GM23338 (cell line): ENCODE measurements around the gene SPATC1L. TPM values are rescaled to one million over a fixed set of nuclear protein-coding genes. Genes with fewer than 3 reads are reported as not detected.

ENCODE experiments used
- ATAC-seq: fragments of 200-7000 bp; cut with Tn5 transposase; 3 replicates; pipeline ENCODE4 v1.9.1; 2020
- DNase-seq: peaks from one replicate; pipeline ENCODE4 v3.0.0-alpha.2; 2015; ENCODE audit warnings: low spot score
- H2AFZ ChIP-seq: fragments of 200-600 bp; sonication (generic); 2 replicates; pipeline ENCODE4 v1.8.0; 2016; ENCODE audit warnings: antibody characterized with exemption, mild to moderate bottlenecking, moderate library complexity
- H3F3A ChIP-seq: fragments of 200-600 bp; sonication (generic); replicated peaks from 2 replicates; pipeline ENCODE4 v1.8.0; 2017; ENCODE audit warnings: antibody characterized with exemption, mixed run types, low read depth
- H3K27ac ChIP-seq: fragments of 200-600 bp; sonication (generic); 2 replicates; pipeline ENCODE4 v1.6.1; 2016; ENCODE audit warnings: low read depth
- H3K27me3 ChIP-seq: fragments of 200-600 bp; sonication (generic); 2 replicates; pipeline ENCODE4 v1.8.0; 2016; ENCODE audit warnings: mild to moderate bottlenecking, mixed run types, moderate library complexity; ENCODE audit not compliant: insufficient read depth
- H3K36me3 ChIP-seq: fragments of 200-600 bp; sonication (generic); 2 replicates; pipeline ENCODE4 v1.8.0; 2016; ENCODE audit warnings: mild to moderate bottlenecking; ENCODE audit not compliant: insufficient read depth
- H3K4me1 ChIP-seq: fragments of 200-600 bp; sonication (generic); 2 replicates; pipeline ENCODE4 v1.8.0; 2016; ENCODE audit warnings: mild to moderate bottlenecking, moderate library complexity; ENCODE audit not compliant: insufficient read depth
- H3K4me2 ChIP-seq: fragments of 200-600 bp; sonication (generic); 2 replicates; pipeline ENCODE4 v1.7.1; 2017; ENCODE audit warnings: mixed run types
- H3K4me3 ChIP-seq: fragments of 200-600 bp; sonication (generic); 2 replicates; pipeline ENCODE4 v1.6.1; 2016; ENCODE audit warnings: mixed run types
- H3K79me2 ChIP-seq: fragments of 200-600 bp; sonication (generic); replicated peaks from 2 replicates; pipeline ENCODE4 v1.8.0; 2017; ENCODE audit warnings: mild to moderate bottlenecking; ENCODE audit not compliant: insufficient read depth
- H3K9me2 ChIP-seq: fragments of 200-600 bp; sonication (generic); 2 replicates; pipeline ENCODE4 v1.8.0; 2017; ENCODE audit not compliant: insufficient read depth
- H4K20me1 ChIP-seq: fragments of 200-600 bp; sonication (generic); replicated peaks from 2 replicates; pipeline ENCODE4 v1.8.0; 2017; ENCODE audit warnings: mild to moderate bottlenecking; ENCODE audit not compliant: insufficient read depth
- H3K27ac Mint-ChIP-seq: 2 replicates; pipeline ENCODE4 v1.8.0; 2020; ENCODE audit warnings: inconsistent platforms, mild to moderate bottlenecking, moderate library complexity, mixed read lengths
- H3K27me3 Mint-ChIP-seq: 3 replicates; pipeline ENCODE4 v1.8.0; 2022; ENCODE audit warnings: low read depth, mild to moderate bottlenecking, moderate library complexity, mixed read lengths, inconsistent platforms; ENCODE audit not compliant: insufficient read depth, poor library complexity
- H3K36me3 Mint-ChIP-seq: 3 replicates; pipeline ENCODE4 v1.8.0; 2021; ENCODE audit warnings: low read depth, mild to moderate bottlenecking, inconsistent platforms, moderate library complexity, mixed read lengths
- H3K4me1 Mint-ChIP-seq: 3 replicates; pipeline ENCODE4 v1.8.0; 2020; ENCODE audit warnings: mild to moderate bottlenecking, inconsistent platforms, mixed read lengths
- H3K4me3 Mint-ChIP-seq: 3 replicates; pipeline ENCODE4 v1.8.0; 2021; ENCODE audit warnings: moderate library complexity, mild to moderate bottlenecking, inconsistent platforms, mixed read lengths
- H3K9me3 Mint-ChIP-seq: 3 replicates; pipeline ENCODE4 v1.8.0; 2020; ENCODE audit warnings: moderate library complexity, mild to moderate bottlenecking, inconsistent platforms, mixed read lengths
- CREB1 ChIP-seq: fragments of 250-450 bp; sonication (Bioruptor Pico); IDR thresholded peaks from 2 replicates; pipeline ENCODE4 v1.5.0; 2020; ENCODE audit warnings: low read depth, mild to moderate bottlenecking, moderate library complexity
- CTCF ChIP-seq, 2 experiments: fragments of 200-600 bp in 1 of 2; sonication (generic) in 1 of 2; conservative IDR thresholded peaks; 2 replicates each; pipeline versions ENCODE4 v1.5.1 to v1.6.1; 2016 to 2017; ENCODE audit warnings: antibody characterized with exemption in 2 of 2, low read depth in 2 of 2, mild to moderate bottlenecking in 2 of 2, moderate library complexity in 1 of 2
- EZH2 ChIP-seq: fragments of 200-600 bp; sonication (generic); IDR thresholded peaks from one replicate; pipeline ENCODE4 v1.8.0; 2017; ENCODE audit warnings: antibody characterized with exemption, mild to moderate bottlenecking, low read depth; ENCODE audit not compliant: unreplicated experiment
- EZH2phosphoT487 ChIP-seq: fragments of 200-600 bp; sonication (generic); IDR thresholded peaks from one replicate; pipeline ENCODE4 v1.8.1; 2018; ENCODE audit warnings: antibody characterized with exemption; ENCODE audit not compliant: unreplicated experiment
- JUNB ChIP-seq: IDR thresholded peaks from one replicate; pipeline ENCODE4 v1.6.1; 2016; ENCODE audit warnings: antibody characterized with exemption; ENCODE audit not compliant: unreplicated experiment
- NANOG ChIP-seq: IDR thresholded peaks from 2 replicates; pipeline ENCODE4 v1.6.1; 2016; ENCODE audit warnings: antibody characterized with exemption, borderline replicate concordance
- POLR2AphosphoS5 ChIP-seq: IDR thresholded peaks from 2 replicates; pipeline ENCODE4 v1.6.1; 2016; ENCODE audit warnings: antibody characterized with exemption, low read depth
- REST ChIP-seq: IDR thresholded peaks from one replicate; pipeline ENCODE4 v1.6.1; 2018; ENCODE audit warnings: antibody characterized with exemption; ENCODE audit not compliant: unreplicated experiment
- STAT1 ChIP-seq: IDR thresholded peaks from one replicate; pipeline ENCODE4 v1.6.1; 2016; ENCODE audit warnings: antibody characterized with exemption; ENCODE audit not compliant: unreplicated experiment
- ZNF114 ChIP-seq: fragments of 250-450 bp; sonication (Bioruptor Pico); IDR thresholded peaks from 2 replicates; pipeline ENCODE4 v1.5.0; 2020; ENCODE audit warnings: mild to moderate bottlenecking, moderate library complexity
- ZNF331 ChIP-seq: fragments of 250-450 bp; sonication (Bioruptor Pico); IDR thresholded peaks from 2 replicates; pipeline ENCODE4 v1.5.0; 2020; ENCODE audit warnings: low read depth, mild to moderate bottlenecking, moderate library complexity
- ZNF462 ChIP-seq: fragments of 250-450 bp; sonication (Bioruptor Pico); IDR thresholded peaks from 2 replicates; pipeline ENCODE4 v1.5.0; 2020; ENCODE audit warnings: mild to moderate bottlenecking, moderate library complexity
- polyA plus RNA-seq: library from polyadenylated mRNA; unstranded; fragments of >200 nt; fragmentation: Nextera tagmentation; extraction: Ambion mirVana; gene quantifications from 2 replicates; pipeline ENCODE4 v1.2.1, GENCODE V29; 2016
- total RNA-seq: library from RNA; depleted of rRNA; stranded (reverse); fragments of >200 nt; shearing (Covaris generic); gene quantifications from 2 replicates; pipeline ENCODE4 v1.2.3, GENCODE V29; 2014
- TF ChIP-seq, protein P1 (sequence below): IDR thresholded peaks from 2 replicates; pipeline ENCODE4 v1.6.1; 2016; ENCODE audit warnings: antibody characterized with exemption

Gene SPATC1L
- total and polyA plus RNA-seq, 2 experiments from 2014 or later, result 37.6 to 70.2 TPM

- no peaks in the 10 kb centered on the region; the same call in 1 of the 2 replicates for H3K79me2 ChIP-seq
- TF ChIP-seq NANOG (no peak), EZH2 (no peak), CTCF (conservative IDR thresholded peaks at IDR 0.05; ENCODE audit: low read depth in 2 of 2) (no peak), ZNF462 (no peak), POLR2AphosphoS5 (no peak), EZH2phosphoT487 (no peak), STAT1 (no peak), REST (no peak), CREB1 (CRISPR knock-in tag) (no peak), ZNF331 (CRISPR knock-in tag) (no peak), JUNB (no peak), ZNF114 (CRISPR knock-in tag) (no peak)
- TF ChIP-seq, protein P1, sequence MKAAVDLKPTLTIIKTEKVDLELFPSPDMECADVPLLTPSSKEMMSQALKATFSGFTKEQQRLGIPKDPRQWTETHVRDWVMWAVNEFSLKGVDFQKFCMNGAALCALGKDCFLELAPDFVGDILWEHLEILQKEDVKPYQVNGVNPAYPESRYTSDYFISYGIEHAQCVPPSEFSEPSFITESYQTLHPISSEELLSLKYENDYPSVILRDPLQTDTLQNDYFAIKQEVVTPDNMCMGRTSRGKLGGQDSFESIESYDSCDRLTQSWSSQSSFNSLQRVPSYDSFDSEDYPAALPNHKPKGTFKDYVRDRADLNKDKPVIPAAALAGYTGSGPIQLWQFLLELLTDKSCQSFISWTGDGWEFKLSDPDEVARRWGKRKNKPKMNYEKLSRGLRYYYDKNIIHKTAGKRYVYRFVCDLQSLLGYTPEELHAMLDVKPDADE, result no peak
- H3K27me3 ChIP-seq, result no peaks in the 10 kb centered on the region
- Mint-ChIP-seq H3K36me3 (peaks cover 56% of the 10 kb centered on the region), H3K4me1 (peaks cover 4% of the 10 kb centered on the region), H3K9me3 (no peaks in the 10 kb centered on the region), H3K4me3 (no peak overlapping the region), H3K27me3 (peaks cover 6% of the 10 kb centered on the region), H3K27ac (no peak overlapping the region)
- no peak overlapping the region for H3K4me3 ChIP-seq
- no peak overlapping the region for H2AFZ ChIP-seq
- 0 out of 2 replicates have a peak, but pooled peaks cover 10% of the 10 kb centered on the region for H4K20me1 ChIP-seq
- peaks cover 23% of the 10 kb centered on the region for H3K36me3 ChIP-seq
- no peak overlapping the region for H3K27ac ChIP-seq
- no peaks in the 10 kb centered on the region for H3K4me1 ChIP-seq
- no peaks in the 10 kb centered on the region for H3F3A ChIP-seq
- H3K9me2 ChIP-seq, result no peaks in the 10 kb centered on the region
- DNase-seq, result no peak
- H3K4me2 ChIP-seq, result no peak overlapping the region
- no peak for ATAC-seq
These were observed 21.5 kb upstream of the SPATC1L start for GRCh38 chr21:46205766-46206162.
